HG03460 (cell line): Measurements from ENCODE around the gene GAPDH.
"Not testable (repeated sequence)": the region's sequence is repeated elsewhere in the genome, so short reads cannot be mapped to it uniquely, and the experiment has no call there.

Experiments
- ATAC-seq: cut with Tn5 transposase; IDR thresholded peaks from one replicate; pipeline ENCODE4 v1.9.1; 2021; ENCODE audit not compliant: unreplicated experiment

Gene GAPDH

GRCh38 chr12:6558014-6558760, 23.9 kb downstream of the GAPDH start:
- not testable (repeated sequence) for ATAC-seq

DNA sequence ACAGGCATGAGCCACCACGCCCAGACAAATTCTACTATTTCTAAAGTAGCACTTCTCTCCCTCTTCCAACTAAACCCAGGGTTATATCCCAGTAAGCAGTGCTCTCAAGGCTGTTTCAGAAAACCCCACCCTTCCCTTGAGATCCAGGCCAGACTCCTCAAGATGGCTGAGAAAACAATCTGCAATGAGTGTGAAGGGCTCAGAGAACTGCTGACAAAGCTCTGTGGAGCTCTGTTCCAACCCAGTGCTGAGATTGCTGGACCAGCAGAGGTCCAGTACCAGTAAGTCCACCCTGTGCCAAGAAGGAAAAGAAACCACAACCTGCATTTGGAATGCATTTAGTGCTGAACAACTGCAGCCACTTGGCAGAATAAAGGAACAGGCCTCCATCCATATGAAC, 25.2 kb downstream of the GAPDH start:
- no peak for ATAC-seq

- no peak for ATAC-seq
These were observed 26.3 kb downstream of the GAPDH start for GRCh38 chr12:6560501-6561205.

GRCh38 chr12:6562881-6563280, 28.6 kb downstream of the GAPDH start:
- ATAC-seq = no peak

DNA sequence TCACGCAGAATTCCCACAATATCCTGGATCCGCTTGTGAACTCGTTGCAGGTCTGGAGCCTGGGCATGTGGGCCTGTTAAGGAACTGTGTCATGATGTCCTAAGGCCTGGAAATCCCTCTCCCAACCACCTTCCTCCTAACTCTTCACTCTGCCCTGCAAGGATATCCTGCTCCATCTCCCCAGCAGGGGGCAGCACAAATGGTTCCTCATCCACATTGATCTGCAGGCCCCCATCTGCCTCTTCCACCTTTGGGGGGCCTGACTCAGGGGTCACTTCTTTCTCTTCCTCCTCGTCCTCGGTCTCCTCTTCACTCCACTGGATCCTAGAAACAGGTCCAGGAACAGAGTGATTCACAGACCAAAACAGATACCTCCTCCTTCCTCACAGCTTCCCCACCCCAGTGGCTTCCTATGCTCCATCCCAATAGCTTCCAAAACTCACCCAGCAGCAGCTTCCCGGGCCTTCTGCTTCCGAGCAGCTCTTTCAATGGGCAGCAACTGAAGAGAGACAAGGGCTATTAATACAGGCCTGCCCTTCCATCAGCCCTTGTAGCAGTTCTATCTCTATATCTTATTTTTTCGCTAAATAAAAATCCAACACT, 29.2 kb downstream of the GAPDH start:
- no peak for ATAC-seq

- ATAC-seq = no peak
These were observed 32.9 kb downstream of the GAPDH start for GRCh38 chr12:6567112-6567670.

DNA sequence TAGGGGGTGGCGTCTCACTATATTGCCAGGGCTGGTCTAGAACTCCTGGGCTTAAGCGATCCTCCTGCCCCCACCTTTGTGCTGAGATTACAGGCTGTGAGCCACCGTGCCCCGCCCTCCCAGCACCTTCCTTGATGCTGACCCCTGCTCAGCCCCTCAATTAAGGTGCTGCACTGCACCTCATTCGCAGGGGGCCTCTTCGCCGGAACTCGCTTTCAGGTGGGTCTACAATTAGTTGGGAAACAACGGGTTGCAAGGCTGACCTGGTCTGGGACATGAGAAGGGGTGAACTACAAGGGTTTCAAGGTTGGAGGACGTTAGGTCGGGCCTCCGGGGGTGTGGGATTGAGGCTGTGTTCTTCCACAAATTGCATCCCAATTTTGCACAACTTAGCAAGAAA, 35.0 kb downstream of the GAPDH start:
- no peak for ATAC-seq

DNA sequence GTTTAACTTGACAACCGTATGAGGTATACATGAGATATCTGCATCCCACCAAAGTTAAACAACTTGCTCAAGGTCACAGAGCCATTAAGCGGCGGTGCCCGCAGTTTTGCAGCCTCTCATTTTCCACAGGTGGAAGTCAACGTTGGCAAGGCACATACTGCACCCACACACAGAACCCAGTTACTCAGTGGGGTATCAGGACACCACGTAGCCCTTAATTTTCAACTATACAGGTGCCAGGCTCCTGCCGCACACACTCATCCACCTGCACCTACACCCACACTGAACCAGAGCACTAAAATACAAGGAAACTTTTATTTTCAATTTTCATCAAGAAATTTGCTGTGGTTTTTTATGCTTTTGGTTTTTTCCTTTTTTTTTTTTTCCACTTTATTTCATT, 35.5 kb downstream of the GAPDH start:
- ATAC-seq = no peak

GRCh38 chr12:6570264-6570887, 36.1 kb downstream of the GAPDH start:
- ATAC-seq = no peak

DNA sequence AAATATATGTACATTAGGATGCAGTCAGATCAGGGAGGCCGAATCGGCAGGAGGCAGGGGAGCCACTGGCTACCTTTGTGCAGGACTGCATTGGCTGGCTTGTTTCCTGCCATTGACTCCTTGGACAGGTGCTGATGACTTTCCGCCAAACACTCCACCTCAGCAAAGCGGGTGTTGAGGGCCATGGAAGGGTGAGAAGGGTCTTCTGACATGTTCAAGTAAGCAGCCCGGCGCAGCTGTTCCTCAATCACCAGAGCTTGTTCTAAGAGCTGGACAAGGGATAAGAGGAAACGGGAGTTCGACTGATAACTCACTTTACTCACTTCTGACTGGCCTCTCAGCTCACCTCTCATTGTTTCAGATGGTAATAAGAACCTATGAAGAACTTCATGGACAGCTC, 38.7 kb downstream of the GAPDH start:
- no peak for ATAC-seq

- no peak for ATAC-seq
These were observed 40.4 kb downstream of the GAPDH start for GRCh38 chr12:6574576-6575295.

DNA sequence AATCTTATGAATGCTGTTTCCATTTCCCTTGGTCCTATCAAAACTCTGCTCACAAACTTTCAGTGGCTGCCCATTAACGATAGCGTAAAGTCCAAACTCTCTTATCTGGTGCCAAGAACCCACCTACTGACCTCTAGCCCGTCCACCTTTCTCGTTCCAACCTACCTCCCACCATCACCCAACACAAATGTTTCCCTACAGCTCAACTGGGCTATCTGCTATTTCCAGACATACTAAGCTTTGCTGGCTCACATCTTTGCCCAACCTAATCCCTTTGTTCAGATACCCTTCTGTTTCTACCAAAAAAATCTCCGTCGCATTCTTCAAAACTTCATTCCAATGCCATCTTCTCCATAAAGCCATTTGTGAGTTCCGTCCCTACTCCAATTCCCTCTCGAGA, 41.3 kb downstream of the GAPDH start:
- ATAC-seq = no peak

DNA sequence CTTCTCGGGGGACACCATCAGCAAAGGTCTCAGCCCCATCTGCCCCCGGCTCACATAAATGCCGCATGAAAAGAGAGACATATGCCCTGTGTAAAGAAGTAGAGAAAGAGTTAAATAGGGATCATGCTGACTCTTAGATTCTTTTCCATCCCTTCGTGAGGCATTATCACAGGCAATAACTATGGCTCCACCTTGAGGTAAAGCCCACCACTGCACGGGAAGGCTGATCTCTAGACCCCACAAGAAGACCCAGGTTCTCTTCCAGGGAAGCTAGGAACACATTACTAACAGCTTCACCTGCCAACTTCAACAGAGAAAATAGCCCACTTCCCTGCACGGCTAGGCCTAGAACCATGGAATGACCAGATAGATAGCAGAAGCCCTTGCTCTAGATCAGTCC, 47.9 kb downstream of the GAPDH start:
- ATAC-seq = no peak

- ATAC-seq = no peak
These were observed 48.6 kb downstream of the GAPDH start for GRCh38 chr12:6582959-6583358.

DNA sequence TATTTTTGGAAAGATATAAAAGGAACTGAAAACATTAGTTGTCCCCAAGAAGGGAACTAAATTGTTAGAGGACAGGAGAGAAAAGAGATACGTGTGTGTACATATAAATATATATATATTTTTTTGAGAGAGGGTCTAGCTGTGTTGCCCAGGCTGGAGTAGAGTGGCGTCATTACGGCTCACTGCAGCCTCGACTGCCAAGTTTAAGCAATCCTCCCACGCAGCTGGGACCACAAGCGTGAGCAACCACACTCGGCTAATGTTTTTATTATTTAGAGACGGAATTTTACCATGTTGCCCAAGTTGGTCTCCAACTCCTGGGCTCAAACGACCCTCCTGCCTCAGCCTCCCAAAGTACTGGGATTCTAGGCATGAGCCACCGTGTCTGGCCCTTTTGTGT, 50.0 kb downstream of the GAPDH start:
- no peak for ATAC-seq

DNA sequence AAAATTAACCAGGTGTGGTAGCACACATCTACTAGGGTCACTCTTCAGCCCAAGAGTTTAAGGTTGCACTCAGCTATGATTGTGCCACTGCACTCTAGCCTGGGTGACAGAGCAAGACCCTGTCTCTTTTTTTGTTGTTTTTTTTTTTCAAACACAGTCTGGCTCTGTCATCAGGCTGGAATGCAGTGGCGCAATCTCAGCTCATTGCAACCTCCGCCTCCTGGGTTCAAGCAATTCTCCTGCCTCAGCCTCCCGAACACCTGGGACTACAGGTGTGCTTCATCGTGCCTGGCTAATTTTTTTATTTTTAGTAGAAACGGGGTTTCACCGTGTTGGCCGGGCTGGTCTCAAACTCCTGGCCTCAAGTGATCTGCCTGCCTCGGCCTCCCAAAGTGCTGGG, 52.3 kb downstream of the GAPDH start:
- ATAC-seq = not testable (repeated sequence)
